NB4 (cell line): Measurements from ENCODE around the gene TUBB4B.

Experiments
- CTCF ChIP-seq: IDR thresholded peaks from one replicate; pipeline ENCODE4 v1.5.1; 2012; ENCODE audit warnings: low read depth, low read length
- POLR2A ChIP-seq: IDR thresholded peaks from 2 replicates; pipeline ENCODE4 v1.6.1; 2011; ENCODE audit warnings: mild to moderate bottlenecking; ENCODE audit not compliant: insufficient read length; ENCODE audit errors: extremely low read depth

- TF ChIP-seq POLR2A (no peak), CTCF (no peak)
Observed at GRCh38 chr9:137232510-137232909, 8.6 kb upstream of the TUBB4B start.
